ENCODE data around the gene SCAANT1. TPM values are rescaled to one million over a fixed set of nuclear protein-coding genes. Genes with fewer than 3 reads are reported as not detected.

Gene SCAANT1
- total RNA-seq, 1 experiment from 2014 or later, result not detected

GRCh38 chr3:63945558-63946096, 33.4 kb upstream of the SCAANT1 start:
- intact Hi-C loops (cut with micrococcal nuclease; ENCODE audit: unreplicated experiment), result no loop called here
- peaks cover 16% of the 10 kb centered on the region; the same call in 1 of the 2 replicates for H4K20me1 ChIP-seq (ENCODE audit: insufficient read depth)
- no peak overlapping the region for H2AFZ ChIP-seq
- H3F3A ChIP-seq (ENCODE audit: insufficient read depth, low read depth), result no peaks in the 10 kb centered on the region
- no peak overlapping the region for H3K27ac ChIP-seq
- ChIA-PET POLR2A (ENCODE audit: unreplicated experiment) (no interaction called here), CTCF (no interaction called here)
- H3K4me1 ChIP-seq (replicated peaks; ENCODE audit: insufficient read depth), result peaks cover 2% of the 10 kb centered on the region; the same call in 1 of the 2 replicates
- BruUV-seq (replicated peaks), result no TSS peak
- H3K4me3 ChIP-seq, result no peak overlapping the region
- peaks cover 9% of the 10 kb centered on the region for H3K79me2 ChIP-seq (ENCODE audit: low read depth)
- no peak for DNase-seq
- no peaks in the 10 kb centered on the region for H3K36me3 ChIP-seq (ENCODE audit: low read depth)
- TF ChIP-seq CTCF (conservative IDR thresholded peaks at IDR 0.05), result no peak
- TF ChIP-seq EZH2 (IDR thresholded peaks at IDR 0.05; ENCODE audit: low read depth), result no peak
- H3K9me3 ChIP-seq (ENCODE audit: insufficient read depth, low read depth), result no peaks in the 10 kb centered on the region
- H3K4me2 ChIP-seq, result no peak overlapping the region
- H3K27me3 ChIP-seq (ENCODE audit: insufficient read depth, low read depth), result no peaks in the 10 kb centered on the region
- no peaks in the 10 kb centered on the region for H3K9me2 ChIP-seq (ENCODE audit: insufficient read depth)

GRCh38 chr3:63943678-63944077, 31.5 kb upstream of the SCAANT1 start:
- CTCF ChIA-PET, result interaction anchor here (0.6 kb wide), 1 partner anchor 20 kb away, joined by 3 read pairs; no protein-coding TSS in a partner anchor
- Histone ChIP-seq H3K9me2 (ENCODE audit: insufficient read depth) (no peaks in the 10 kb centered on the region), H3K27me3 (ENCODE audit: insufficient read depth, low read depth) (no peaks in the 10 kb centered on the region), H2AFZ (no peak overlapping the region), H3F3A (ENCODE audit: insufficient read depth, low read depth) (peaks cover 3% of the 10 kb centered on the region; the same call in 1 of the 2 replicates), H3K4me1 (replicated peaks; ENCODE audit: insufficient read depth) (peaks cover 12% of the 10 kb centered on the region), H3K79me2 (ENCODE audit: low read depth) (peaks cover 20% of the 10 kb centered on the region), H3K4me2 (no peak overlapping the region), H4K20me1 (ENCODE audit: insufficient read depth) (peaks cover 17% of the 10 kb centered on the region; the same call in 1 of the 2 replicates), H3K4me3 (no peak overlapping the region), H3K9me3 (ENCODE audit: insufficient read depth, low read depth) (no peaks in the 10 kb centered on the region), H3K36me3 (ENCODE audit: low read depth) (no peaks in the 10 kb centered on the region), H3K27ac (no peak overlapping the region)
- BruUV-seq (replicated peaks), result no TSS peak
- DNase-seq, result no peak
- intact Hi-C loops (cut with micrococcal nuclease; ENCODE audit: unreplicated experiment), result no loop called here
- TF ChIP-seq CTCF (conservative IDR thresholded peaks at IDR 0.05), result no peak
- no peak for TF ChIP-seq EZH2 (IDR thresholded peaks at IDR 0.05; ENCODE audit: low read depth)
- POLR2A ChIA-PET (ENCODE audit: unreplicated experiment), result no interaction called here

- Histone ChIP-seq H3K4me3 (no peak overlapping the region), H3K4me1 (replicated peaks; ENCODE audit: insufficient read depth) (peaks cover 23% of the 10 kb centered on the region), H2AFZ (no peak overlapping the region), H3K79me2 (ENCODE audit: low read depth) (peaks cover 25% of the 10 kb centered on the region), H3K36me3 (ENCODE audit: low read depth) (no peaks in the 10 kb centered on the region), H3K27ac (no peak overlapping the region), H3K9me3 (ENCODE audit: insufficient read depth, low read depth) (no peaks in the 10 kb centered on the region), H3K4me2 (no peak overlapping the region), H3K9me2 (ENCODE audit: insufficient read depth) (no peaks in the 10 kb centered on the region), H4K20me1 (ENCODE audit: insufficient read depth) (peaks cover 26% of the 10 kb centered on the region), H3K27me3 (ENCODE audit: insufficient read depth, low read depth) (no peaks in the 10 kb centered on the region), H3F3A (ENCODE audit: insufficient read depth, low read depth) (peaks cover 14% of the 10 kb centered on the region)
- no TSS peak for BruUV-seq (replicated peaks)
- TF ChIP-seq EZH2 (IDR thresholded peaks at IDR 0.05; ENCODE audit: low read depth) (no peak), CTCF (conservative IDR thresholded peaks at IDR 0.05) (no peak)
- intact Hi-C loops (cut with micrococcal nuclease; ENCODE audit: unreplicated experiment), result no loop called here
- DNase-seq, result no peak
- POLR2A ChIA-PET (ENCODE audit: unreplicated experiment), result no interaction called here
- CTCF ChIA-PET, result no interaction called here
Measured at GRCh38 chr3:63942528-63942927, 30.3 kb upstream of the SCAANT1 start.
